GM21423 (cell line): ENCODE data around the gene CERK.
A peak's percentile ranks its signal among the peaks of the same experiment; 100 is the strongest.

ENCODE experiments used
- ATAC-seq: cut with Tn5 transposase; IDR thresholded peaks from one replicate; pipeline ENCODE4 v1.9.1; 2021; ENCODE audit warnings: mild to moderate bottlenecking, moderate library complexity; ENCODE audit not compliant: unreplicated experiment

The CERK gene

DNA sequence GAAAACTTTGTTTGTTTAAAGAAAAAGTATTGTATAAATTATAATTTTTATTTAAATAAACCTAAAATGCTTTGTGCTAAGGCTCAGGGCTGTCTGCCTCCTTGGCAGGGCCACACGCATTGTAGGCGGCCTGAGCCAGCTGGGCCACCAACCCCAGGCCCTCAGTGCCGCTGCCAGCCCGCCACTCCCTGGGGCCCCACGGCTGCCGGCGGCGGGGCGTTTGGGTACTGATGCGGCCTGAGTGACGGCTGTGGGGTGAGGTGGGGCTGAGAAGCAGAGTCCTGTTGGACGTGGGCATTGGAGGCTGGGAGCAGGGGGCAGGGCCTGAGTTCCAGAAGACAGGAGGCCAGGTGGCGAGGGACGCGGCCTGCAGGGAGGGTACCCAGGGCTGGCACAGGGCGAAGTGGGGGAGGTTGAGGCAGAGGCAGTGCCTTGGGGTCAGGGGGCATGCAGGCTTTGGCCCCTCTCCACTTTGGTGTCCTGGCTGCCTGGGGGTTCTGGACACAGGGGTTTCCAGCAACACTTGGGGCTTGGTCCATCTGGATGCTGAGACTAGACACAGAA, 58.3 kb downstream of the CERK start:
- no peak for ATAC-seq

DNA sequence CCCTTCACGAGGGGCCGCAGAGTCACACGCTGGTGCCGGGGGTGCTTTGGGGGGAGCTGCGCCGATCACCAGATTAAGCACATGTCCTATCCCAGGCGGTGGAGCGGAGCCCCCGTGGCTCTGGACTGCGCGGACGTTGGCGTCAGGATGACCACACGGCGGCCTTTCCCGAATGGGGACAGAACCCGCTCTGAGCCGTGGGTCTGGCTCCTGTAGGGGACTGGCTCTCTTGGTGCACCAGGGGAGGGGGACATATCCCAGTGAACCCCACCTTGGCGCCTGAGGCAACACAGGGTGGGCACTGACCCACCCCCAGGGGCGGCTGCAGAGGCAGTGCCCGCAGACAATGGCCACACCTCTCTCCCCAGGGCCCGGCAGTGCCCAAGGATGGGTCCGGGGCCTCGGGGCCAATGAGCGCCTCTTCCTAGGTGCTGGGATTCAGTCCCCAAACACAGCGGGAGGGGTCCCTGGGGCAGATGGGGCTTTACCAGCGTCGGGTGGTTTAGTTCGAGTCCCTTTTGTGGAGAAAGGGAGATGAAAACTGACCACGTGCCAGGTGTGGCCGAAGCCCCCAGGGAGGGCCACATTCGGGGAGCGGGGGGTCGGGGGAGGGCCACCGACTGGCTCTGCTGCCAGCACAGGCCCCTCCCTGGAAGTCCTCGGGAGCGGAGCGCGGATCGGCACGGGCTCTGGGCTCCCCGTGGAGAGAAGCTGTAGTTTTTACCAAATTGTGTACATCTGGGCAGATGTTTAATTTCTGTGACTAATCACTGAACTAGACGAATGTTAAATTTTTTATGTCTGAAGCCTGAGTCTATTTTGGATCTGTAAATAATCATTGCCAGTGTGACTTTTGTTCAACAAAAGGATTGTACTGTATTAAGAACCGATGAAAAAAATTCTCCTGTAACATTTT, 59.0 kb downstream of the CERK start:
- ATAC-seq: no peak

DNA sequence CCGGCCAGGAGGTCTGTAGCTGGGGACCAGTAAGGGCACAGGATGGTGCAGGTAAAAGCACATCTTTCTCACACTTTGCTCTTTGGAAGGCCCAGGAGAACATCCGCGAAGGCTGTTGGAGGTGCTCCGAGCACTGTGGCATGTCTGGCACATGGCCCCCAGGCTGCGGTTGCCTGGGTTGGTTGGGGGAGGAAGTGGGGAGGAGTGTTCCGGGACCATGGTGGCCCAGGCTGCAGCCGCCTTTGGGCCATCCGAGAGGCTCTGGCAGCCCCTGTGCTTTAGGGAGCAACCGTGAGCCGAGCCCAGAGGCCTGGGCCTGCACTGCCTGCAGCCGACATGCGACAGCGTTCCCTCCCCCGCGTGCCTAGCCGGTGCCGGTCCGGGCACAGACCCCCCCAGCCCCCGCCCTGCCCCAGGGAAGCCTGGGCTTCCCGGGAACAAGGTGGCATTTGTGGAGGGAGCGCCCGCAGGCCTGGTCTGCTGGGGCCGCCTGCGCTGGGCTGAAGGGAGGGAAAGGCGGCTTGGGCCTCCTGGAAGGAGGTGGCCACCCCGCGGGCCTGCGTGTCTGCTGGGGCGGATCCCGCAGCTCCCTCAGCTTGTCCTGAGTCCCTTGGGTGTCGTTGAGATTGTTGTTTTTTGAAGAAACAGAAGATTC, 59.9 kb downstream of the CERK start:
- no peak for ATAC-seq

DNA sequence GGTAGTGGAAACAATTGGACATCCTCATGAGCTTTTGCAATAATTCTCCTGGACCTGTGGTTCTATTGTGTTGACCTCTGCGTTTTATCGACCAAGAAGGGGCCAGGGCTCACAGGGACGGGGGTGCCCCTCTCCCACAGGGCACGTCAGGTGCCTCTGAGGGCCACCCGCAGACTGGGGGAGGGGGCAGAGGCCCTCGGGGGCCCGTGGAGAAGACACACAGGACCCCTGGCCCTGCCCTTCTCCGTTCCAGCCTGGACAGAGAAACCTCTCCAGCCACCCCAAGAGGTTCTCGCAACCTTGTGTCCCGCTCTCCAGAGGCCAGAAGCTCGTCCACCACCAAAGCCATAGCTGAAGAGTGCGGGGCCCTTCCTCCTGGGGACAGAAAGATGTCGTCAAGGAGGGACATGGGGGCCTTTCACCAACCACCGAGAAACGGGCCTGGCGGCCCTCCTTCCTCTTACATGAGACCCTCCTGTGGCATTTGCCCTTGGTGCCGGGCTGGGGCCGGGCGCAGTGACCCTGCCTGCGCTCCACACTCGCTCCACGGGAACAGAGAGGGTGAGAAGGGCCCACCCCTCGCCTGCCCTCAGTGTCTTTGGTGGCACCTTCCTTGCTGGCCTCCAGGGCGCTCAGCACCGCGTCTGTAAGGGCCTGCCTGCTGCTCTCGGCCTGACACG, 60.6 kb downstream of the CERK start:
- no peak for ATAC-seq

DNA sequence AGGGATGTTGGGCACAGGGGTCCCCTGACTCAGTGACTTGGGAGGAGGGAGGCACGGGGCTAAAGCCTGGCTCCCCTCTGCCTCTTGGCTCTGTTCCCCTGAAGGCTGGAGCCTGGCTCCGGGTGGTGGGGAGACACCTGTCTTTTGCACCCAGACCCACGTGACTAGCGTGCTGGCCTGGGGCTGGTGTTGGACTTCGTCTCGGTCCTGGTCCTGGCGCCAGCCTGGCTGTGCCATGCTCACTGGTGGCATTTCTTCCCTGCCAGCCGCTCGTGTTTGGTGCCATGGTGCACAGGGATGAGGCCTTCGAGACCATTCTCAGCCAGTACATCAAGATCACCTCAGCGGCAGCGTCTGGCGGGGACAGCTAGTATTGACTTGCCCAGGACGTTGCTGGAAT, 61.2 kb downstream of the CERK start:
- ATAC-seq: no peak

DNA sequence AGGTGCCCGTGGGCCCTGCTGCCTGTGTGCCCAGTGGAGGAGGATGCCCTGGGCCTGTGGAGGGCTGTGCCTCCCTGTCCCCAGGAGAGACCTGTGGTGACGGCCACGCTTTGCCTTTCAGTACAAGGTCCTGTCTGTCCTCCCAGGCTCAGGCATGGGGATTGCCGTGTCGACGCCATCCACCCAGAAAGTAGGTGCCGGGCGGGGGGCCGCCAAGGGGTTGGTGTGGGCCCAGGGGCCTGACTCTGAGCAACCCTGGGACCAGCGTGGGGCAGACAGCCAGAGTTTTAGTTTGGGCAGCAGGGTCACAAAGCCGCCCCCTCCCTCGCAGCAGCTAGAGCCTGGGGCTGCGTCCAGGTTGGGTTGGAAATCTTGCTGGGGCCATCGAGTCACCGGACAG, 61.6 kb downstream of the CERK start:
- ATAC-seq: no peak

DNA sequence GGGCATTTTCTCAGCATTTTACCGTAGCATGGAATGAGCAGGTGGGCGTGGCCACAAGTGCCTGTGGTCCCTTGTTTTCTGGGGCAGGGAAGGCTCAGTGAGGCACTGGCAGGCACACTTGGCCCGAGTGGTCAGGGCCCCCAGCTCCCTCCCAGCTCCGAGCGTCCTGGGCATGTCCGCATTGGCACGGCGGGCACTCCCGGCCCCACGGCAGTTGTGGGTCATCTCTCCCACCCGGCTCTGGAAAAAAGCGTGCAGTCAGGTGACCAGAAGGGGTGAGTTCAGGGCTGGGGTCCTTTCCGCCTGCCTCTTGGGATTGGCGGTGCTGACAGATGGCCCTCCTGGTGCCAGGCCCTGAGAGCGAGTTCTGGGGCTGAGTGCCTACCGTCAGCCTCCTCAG, 62.1 kb downstream of the CERK start:
- no peak for ATAC-seq

DNA sequence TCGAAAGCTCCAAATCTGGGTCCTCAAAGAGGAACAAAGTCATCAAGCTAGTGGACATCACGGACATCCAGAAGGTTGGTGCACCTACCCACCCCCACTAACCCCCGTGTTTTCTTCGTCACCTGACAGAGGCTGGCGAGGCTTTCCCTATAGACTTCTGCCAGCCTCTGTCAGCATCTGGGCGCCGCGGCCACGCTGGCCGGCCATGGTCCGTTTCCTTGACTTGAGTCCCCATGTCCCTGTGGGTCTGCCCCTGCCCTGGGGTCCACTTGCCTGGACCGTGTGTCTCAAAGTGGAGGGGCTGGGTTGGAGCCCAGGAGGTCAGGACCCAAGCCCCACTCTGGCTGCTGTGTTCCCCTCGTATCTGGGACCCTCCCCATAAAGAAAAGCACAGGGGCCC, 62.6 kb downstream of the CERK start:
- ATAC-seq: no peak

DNA sequence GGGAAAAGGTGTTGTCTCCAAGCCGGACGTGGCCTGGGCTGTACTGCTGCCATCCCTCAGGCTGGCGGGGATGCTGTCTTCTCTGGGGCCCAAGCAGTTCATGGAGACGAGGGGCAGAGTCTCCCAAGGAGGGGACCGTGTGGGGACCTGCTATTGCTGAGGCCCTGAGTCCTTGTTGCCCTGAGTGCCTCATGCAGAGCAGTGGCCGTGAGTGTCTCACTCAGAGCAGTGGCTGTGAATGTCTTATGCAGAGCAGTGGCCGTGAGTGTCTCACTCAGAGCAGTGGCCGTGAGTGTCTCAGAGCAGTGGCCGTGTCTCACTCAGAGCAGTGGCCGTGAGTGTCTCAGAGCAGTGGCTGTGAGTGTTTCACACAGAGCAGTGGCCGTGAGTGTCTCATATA, 63.1 kb downstream of the CERK start:
- no peak for ATAC-seq

DNA sequence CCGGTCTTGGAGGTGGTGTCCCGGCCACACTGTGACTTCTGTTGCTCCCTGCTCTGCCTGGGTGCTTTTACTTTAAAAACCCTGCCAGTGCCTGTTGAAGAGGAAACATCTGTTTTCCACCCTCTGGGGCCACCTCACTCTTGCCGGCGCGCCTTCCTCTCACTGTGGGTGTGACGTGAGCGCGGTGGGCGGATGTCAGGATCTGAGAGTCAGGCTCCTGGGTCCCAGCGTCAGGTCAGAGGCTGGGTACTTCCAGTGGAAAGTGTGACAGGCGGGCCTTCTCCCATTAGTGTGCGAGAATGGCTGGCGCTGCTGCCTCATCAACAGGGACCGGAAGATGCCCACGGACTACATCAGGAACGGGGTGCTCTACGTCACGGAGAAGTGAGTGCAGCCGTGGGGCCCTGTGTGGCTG, 63.7 kb downstream of the CERK start:
- ATAC-seq: peak; percentile 48

DNA sequence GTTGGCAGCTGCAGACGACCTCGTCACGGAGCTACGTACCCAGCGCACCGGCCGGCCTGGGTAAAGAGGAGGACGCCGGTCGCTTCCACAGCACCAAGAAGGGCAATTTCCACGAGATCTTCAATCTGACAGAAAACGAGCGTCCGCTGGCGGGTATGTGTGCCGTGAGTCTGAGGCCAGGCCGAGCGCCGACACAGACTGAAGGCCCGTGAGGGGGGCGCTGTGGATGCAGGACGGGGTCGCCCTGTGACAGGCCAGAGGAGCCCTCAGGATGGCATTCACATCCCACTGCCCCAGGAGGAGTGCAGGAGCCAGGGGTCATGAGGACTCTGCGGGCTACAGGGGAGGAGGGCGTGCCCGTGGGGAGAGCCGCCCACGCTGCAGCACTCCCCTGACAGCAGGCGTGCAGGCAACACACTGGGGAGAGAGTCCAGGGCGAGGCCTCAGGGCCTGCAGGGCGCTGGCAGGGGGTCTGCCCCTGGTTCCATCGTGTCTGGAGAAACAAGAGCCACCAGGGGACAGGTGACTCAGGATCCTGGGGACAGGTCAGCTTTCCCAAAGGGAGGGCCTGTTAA, 64.3 kb downstream of the CERK start:
- ATAC-seq: no peak

DNA sequence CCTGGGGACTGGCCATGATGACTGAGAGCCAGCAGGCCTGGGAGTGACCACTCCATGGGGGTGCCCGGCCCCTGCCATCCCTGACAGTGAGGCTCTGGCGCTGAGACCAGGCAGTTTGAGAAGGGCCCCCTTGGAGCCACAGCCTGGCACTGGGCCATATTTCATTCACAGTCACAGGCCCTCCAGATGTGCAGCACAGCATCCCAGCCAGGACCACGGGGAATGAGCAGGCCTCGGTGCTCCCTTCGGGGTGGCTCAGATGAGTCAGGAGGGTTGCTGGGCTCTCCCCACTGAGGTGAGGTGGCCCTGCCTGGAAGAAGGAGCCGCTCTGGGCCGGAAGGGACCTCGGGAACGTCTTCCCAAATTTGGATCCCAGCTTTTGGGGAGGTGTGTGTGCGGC, 64.8 kb downstream of the CERK start:
- no peak for ATAC-seq

DNA sequence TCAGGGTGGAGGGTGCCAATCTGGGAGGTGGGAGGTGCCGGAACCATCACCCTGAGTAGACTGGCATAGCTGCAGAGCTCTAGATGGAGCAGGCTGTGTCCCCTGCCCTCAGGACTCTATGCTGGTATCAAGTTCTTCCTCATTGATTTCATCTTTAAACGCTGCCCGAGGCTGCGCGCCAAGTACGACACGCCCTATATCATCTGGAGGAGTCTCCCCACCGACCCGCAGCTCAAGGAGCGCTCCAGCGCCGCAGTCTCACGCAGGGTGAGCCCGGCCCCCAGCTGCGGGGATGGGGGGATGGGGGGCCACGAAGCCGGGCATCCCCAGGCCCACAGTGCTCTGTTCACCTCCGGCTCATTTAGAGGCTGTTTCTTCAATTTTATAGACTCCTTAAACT, 65.3 kb downstream of the CERK start:
- ATAC-seq: no peak

DNA sequence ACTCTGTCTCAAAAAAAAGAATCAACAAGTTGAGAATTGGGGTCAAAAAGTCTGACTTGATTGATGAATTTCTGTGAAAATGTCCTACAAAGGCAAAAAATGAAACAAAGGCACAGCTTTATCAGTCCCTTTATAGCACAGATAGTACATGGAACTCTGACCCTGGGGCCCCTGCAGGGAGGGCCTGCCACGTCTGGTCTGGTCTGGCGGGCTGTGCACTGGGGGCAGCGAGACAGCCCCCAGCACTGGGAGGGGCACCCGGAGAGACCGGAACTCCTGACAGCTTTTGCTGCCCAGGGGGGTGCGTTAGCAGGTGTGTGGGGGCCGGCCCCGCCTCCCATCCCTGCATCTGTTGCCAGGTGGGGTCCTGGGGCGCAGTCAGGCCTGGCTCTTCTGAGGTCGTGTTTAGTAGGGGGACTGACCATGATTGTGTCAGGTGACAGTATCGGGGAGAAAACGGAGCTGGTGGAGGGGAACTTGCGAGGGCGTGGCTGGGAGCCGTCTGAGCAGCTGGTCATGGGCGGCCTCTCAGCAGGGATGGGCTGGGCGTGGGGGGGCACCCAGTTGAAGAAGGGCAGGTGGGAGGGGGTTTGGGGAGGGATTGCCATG, 66.1 kb downstream of the CERK start:
- no peak for ATAC-seq

DNA sequence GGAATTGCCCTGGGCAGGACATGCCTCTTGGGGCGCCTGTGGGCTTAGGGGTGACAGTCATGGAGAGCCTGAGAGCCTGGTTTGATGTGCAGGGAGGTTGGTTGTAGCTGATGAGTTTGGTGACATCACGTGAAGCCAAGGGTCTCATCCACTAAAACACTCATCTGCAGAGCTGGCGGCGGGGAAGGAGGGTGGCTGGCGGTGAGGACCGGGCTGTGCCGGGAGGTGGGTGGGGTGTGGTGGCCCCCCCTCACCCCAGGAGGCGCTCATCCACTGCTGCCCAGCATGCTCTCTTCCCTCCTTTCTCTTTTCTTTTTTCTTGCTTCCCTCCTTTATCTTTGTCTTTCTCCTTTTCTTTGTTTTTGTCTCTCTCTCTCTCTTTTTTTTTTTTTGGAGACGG, 68.9 kb downstream of the CERK start:
- no peak for ATAC-seq

DNA sequence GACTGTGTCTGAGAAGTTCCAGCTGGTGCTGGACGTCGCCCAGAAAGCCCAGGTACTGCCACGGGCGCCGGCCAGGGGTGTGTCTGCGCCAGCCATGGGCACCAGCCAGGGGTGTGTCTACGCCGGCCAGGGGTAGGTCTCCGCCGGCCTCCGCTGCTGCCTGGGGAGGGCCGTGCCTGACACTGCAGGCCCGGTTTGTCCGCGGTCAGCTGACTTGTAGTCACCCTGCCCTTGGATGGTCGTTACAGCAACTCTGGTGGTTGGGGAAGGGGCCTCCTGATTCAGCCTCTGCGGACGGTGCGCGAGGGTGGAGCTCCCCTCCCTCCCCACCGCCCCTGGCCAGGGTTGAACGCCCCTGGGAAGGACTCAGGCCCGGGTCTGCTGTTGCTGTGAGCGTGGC, 69.9 kb downstream of the CERK start:
- no peak for ATAC-seq

DNA sequence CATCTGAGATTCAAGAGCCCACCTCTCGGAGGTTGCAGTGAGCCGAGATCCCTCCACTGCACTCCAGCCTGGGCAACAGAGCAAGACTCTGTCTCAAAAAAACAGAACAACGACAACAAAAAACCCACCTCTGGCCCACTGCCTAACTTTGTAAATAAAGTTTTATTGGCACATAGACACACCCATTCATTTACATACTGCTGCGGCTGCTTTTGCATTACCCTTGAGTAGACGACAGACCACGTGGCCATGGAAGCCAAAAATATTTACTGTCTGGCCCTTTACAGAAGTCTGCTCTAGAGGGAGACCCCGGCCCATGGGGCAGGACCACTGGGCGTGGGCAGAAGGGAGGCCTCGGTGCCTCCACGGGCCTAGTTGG, 70.8 kb downstream of the CERK start:
- no peak for ATAC-seq

DNA sequence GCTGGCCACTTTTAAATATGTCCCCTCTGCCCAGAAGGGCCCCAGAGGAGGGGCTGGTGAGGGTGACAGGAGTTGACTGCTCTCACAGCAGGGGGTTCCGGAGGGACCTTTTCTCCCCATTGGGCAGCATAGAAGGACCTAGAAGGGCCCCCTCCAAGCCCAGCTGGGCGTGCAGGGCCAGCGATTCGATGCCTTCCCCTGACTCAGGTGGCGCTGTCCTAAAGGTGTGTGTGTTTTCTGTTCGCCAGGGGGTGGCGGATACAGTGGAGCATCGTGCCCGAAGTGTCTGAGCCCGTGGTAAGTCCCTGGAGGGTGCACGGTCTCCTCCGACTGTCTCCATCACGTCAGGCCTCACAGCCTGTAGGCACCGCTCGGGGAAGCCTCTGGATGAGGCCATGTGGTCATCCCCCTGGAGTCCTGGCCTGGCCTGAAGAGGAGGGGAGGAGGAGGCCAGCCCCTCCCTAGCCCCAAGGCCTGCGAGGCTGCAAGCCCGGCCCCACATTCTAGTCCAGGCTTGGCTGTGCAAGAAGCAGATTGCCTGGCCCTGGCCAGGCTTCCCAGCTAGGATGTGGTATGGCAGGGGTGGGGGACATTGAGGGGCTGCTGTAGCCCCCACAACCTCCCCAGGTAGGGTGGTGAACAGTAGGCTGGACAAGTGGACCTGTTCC, 71.3 kb downstream of the CERK start:
- ATAC-seq: no peak

DNA sequence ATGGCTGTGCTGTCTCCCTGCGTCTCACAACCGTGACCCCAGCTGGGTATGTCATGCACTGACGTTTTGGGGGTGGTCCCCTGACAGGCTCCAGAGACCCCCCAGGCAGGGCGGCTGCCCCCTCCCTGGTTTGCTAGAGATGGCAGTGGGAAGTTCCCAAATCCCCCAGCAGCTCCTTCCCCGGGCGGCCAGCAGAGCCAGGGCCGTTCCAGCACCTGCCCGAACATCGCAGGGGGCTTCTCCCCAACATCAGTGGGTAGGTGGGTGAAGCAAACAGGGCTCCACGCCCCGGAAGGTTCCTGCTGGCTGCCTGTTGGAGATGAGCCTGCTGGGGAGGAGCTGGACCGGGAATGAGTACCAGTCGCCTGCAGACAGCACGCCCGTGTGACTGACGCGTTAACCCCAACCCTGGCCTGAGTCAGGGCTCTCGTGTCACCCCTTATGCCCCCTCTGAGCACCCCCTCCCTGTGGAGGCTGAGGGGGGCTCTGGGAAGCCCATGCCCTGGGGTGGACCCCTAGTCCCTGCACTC, 72.2 kb downstream of the CERK start:
- no peak for ATAC-seq

DNA sequence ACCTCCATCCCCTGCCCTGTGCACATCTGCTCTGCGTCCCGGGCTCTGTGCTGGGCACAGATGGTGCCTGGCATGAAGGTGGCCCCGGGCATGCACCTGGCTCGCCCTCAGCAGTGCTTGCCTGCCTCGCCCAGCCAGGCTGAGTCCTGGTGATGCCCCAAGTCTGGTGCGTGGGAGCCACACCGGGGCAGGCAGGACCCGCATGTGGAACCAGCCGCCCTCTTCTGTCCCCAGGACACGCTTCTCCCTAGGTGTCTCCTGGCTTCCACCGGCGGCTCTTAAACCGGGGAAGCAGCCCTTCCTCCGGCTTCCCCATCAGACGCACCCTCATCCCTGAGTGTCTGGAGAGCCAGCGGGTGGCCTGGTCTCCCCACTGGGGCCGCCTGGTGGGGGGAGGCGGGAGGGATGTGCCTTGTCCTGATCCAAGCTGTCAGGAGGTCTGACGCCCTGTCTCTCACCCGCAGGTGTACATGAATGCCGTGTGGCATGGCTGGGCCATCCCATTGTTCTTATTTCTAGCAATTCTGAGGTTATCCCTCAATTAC, 72.8 kb downstream of the CERK start:
- ATAC-seq: no peak
